SHP77 treated with DMSO at 0.1 percent for 48 hours (cell line): ENCODE results near the gene ZNF841.
A peak's percentile ranks its signal among the peaks of the same experiment; 100 is the strongest.
"Not testable (repeated sequence)": the region's sequence is repeated elsewhere in the genome, so short reads cannot be mapped to it uniquely, and the experiment has no call there.

ENCODE experiments used
- DNase-seq: peaks from one replicate; lab custom pipeline; 2025; lab: John Stamatoyannopoulos, UW

ZNF841 gene

GRCh38 chr19:52066258-52066863 is 29.2 kb downstream of the ZNF841 start:
- no peak for DNase-seq

- DNase-seq, result no peak
These were observed 30.2 kb downstream of the ZNF841 start for GRCh38 chr19:52065399-52065798.

- DNase-seq, result not testable (repeated sequence)
These were observed 39.1 kb downstream of the ZNF841 start for GRCh38 chr19:52056480-52056879.

- not testable (repeated sequence) for DNase-seq
These were observed 43.8 kb downstream of the ZNF841 start for GRCh38 chr19:52051736-52052135.

DNA sequence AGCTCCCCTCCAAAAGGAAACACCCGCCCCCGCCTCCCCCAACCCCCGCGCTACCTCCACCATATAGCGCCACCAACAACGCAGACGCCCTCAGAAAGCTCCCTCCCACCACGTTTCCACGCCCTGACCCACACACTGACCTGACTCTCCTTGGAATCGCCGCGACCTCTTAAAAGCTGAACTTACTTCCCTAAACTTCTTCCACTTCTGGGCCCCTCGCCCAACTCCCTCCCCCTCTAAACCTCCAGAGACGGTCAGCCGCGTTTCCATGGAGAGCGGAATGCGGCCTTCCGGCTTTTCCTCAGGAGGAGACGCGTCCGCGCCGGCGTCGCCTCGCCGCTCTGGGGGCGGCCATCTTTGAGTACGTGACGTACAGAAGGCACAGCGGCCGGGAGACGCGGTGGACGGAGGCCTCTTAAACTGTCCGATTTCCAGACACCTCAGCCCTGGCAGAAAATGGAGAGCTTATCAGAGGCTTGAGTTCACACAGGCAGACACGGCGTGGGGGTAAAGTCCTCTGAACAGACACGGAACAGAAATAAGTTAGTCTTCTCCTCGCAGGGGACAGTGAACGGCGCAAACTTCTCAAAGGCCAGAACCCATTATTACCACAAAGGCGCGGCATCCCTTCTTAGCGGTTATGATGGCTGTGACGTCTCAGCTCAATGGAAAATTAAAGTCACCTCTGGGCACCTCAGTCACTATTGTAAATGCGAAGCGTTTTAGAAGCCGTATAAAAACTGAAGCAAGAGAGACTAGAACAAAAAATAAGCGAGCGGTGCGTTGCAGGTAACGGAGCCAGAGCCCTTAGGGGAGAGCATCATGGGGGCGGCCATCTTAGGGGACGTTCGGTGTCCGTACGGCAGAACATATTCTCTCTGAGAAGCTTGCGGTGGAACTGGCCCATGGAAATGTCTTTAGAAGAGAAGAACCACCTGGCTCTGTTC is 46.7 kb downstream of the ZNF841 start, which contains the start of gene ZNF432:
ZNF432 (minus strand) TSS at position 284 of the 947 bp plus-strand sequence. CDS start 1,970 bp downstream, outside the sequence.
- DNase-seq, result no peak

- DNase-seq, result no peak
These were observed 56.4 kb downstream of the ZNF841 start for GRCh38 chr19:52039169-52039568.

DNA sequence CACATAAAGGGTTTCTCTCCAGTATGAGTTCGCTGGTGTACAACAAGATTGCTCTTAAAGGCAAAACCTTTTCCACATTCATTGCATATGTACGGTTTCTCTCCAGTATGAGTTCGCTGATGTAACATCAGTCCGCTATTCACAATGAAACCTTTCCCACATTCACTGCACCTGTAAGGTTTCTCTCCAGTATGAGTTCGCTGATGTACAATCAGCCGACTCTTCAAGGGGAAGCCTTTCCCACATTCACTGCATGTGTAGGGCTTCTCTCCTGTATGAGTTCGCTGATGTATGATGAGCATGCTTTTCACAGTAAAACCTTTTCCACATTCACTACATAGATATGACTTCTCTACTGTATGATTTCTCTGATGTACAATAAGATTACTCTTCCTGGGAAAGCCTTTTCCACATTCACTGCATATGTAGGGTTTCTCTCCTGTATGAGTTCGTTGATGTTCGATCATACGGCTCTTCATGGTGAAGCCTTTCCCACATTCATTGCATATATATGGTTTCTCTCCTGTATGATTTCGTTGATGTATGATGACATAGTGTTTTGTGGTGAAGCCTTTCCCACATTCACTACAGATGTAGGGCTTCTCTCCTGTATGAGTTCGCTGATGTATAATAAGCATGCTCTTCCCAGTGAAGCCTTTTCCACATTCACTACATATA is 61.4 kb downstream of the ZNF841 start:
- DNase-seq, result no peak

- DNase-seq, result no peak
These were observed 66.8 kb downstream of the ZNF841 start for GRCh38 chr19:52028780-52029123.

GRCh38 chr19:52028027-52028779 is 67.4 kb downstream of the ZNF841 start, which contains the start of gene ZNF614:
Gene ZNF614 (minus strand): TSS chr19:52028379. CDS start chr19:52025745, 2,634 bp downstream.
- DNase-seq, result peak; percentile 63

GRCh38 chr19:52026255-52026990 is 69.1 kb downstream of the ZNF841 start:
- not testable (repeated sequence) for DNase-seq

DNA sequence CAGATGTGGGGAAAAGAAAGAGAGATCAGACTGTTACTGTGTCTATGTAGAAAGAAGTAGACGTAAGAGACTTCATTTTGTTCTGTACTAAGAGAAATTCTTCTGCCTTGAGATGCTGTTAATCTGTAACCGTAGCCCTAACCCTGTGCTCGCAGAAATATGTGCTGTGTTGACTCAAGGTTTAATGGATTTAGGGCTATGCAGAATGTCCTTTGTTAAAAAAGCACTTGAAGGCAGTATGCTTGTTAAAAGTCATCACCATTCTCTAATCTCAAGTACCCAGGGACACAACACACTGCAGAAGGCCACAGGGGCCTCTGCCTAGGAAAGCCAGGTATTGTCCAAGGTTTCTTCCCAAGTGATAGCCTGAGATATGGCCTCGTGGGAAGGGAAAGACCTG is 71.1 kb downstream of the ZNF841 start:
- not testable (repeated sequence) for DNase-seq

DNA sequence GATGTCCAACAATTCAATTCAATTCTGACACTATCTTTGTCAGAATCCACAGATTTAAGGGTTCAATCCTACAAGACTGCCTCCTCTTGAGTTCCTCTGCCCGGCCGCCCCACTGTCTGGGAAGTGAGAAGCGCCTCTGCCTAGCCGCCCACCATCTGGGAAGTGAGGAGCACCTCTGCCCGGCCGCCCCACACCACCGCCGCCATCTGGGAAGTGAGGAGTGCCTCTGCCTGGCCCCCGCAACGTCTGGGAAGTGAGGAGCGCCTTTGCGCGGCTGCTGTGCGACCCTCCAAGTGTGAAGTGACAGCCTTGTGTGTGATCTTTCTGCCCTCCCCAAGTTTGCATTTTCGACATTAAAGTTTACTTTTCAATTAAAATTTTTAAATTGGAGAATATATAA is 73.4 kb downstream of the ZNF841 start:
- DNase-seq, result no peak

DNA sequence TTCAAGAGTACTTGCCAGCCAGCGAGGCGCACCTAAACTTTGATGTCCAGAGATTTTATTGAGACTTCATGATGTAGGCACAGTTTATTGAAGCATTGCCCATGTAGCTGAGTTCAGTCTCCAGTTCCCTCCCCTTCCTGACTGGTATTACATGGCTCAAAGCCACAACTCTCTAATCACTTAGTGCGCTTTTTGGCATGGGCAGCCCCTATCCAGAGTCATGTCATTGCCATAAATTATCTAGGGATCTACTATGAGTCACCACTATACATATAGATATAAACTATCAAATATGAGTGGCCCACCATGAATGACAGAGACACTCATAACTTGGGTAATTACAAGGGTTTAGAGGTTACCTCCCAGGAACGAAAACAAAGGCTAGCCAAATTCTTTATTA is 75.1 kb downstream of the ZNF841 start:
- DNase-seq, result no peak
